Inferior parietal cortex (tissue), 1 donor: ENCODE measurements around the gene CREB3L1.

ENCODE experiments used
- DNase-seq: peaks from one replicate; pipeline ENCODE4 v3.0.0-alpha.2; 2016; ENCODE audit errors: extremely low spot score

Gene CREB3L1

GRCh38 chr11:46273511-46274205 lies 3.8 kb upstream of the CREB3L1 start:
- no peak for DNase-seq

- DNase-seq, result no peak
Observed at GRCh38 chr11:46275964-46276641, 1.4 kb upstream of the CREB3L1 start.

GRCh38 chr11:46277313-46277621 lies 195 bp upstream of the CREB3L1 start:
- DNase-seq, result peak; percentile 34

GRCh38 chr11:46278387-46279125 lies 1.1 kb downstream of the CREB3L1 start:
- DNase-seq, result no peak

- peak; percentile 40 for DNase-seq
Observed at GRCh38 chr11:46279126-46280099, 2.0 kb downstream of the CREB3L1 start.

GRCh38 chr11:46280706-46281105 lies 3.2 kb downstream of the CREB3L1 start:
- DNase-seq, result no peak

- no peak for DNase-seq
Observed at GRCh38 chr11:46281371-46281831, 3.9 kb downstream of the CREB3L1 start.

GRCh38 chr11:46285173-46285572 lies 7.7 kb downstream of the CREB3L1 start:
- DNase-seq, result no peak

- no peak for DNase-seq
Observed at GRCh38 chr11:46285594-46286033, 8.2 kb downstream of the CREB3L1 start.

GRCh38 chr11:46286789-46287188 lies 9.3 kb downstream of the CREB3L1 start:
- DNase-seq, result no peak

GRCh38 chr11:46288451-46288850 lies 11.0 kb downstream of the CREB3L1 start:
- DNase-seq, result no peak

GRCh38 chr11:46290011-46290410 lies 12.5 kb downstream of the CREB3L1 start:
- no peak for DNase-seq

- no peak for DNase-seq
Observed at GRCh38 chr11:46290598-46291309, 13.3 kb downstream of the CREB3L1 start.

- no peak for DNase-seq
Observed at GRCh38 chr11:46291441-46292150, 14.1 kb downstream of the CREB3L1 start.

GRCh38 chr11:46293066-46293465 lies 15.6 kb downstream of the CREB3L1 start:
- DNase-seq, result no peak

- no peak for DNase-seq
Observed at GRCh38 chr11:46293641-46294103, 16.2 kb downstream of the CREB3L1 start.

GRCh38 chr11:46294365-46295309 lies 17.2 kb downstream of the CREB3L1 start:
- DNase-seq, result no peak

GRCh38 chr11:46295312-46296058 lies 18.0 kb downstream of the CREB3L1 start:
- DNase-seq, result peak; percentile 74
